PC-3 (cell line): ENCODE measurements around the gene ZNF91. TPM values are rescaled to one million over a fixed set of nuclear protein-coding genes. Genes with fewer than 3 reads are reported as not detected.

Experiments used
- ATAC-seq: fragments of 200-7000 bp; cut with Tn5 transposase; 2 replicates; pipeline ENCODE4 v1.9.1; 2020; ENCODE audit warnings: mild to moderate bottlenecking, moderate library complexity
- BruUV-seq: library from RNA; stranded (reverse); fragments of 400-500 nt; replicated peaks from 2 replicates; lab custom pipeline; 2021; lab: Mats Ljungman, UMichigan
- CTCF ChIA-PET: fragments of 300-600 bp; sonication (Branson Sonifier 250); formaldehyde crosslinking; loops from one replicate; lab custom pipeline; 2022; ENCODE audit warnings: antibody characterized with exemption; lab: Charles Lee
- POLR2A ChIA-PET: fragments of 300-600 bp; sonication (Branson Sonifier 250); formaldehyde crosslinking; loops from one replicate; lab custom pipeline; 2022; ENCODE audit warnings: antibody characterized with exemption; ENCODE audit not compliant: unreplicated experiment; lab: Charles Lee
- DNase-seq: peaks from one replicate; pipeline ENCODE4 v3.0.0-alpha.2; 2015
- H2AFZ ChIP-seq: fragments of 300-600 bp; sonication (generic); 2 replicates; pipeline ENCODE4 v1.6.0; 2016; ENCODE audit warnings: antibody characterized with exemption, low read length
- H3F3A ChIP-seq: fragments of 300-600 bp; sonication (generic); one replicate; pipeline ENCODE4 v1.6.0; 2017; ENCODE audit warnings: antibody characterized with exemption, low read length, control low read depth, mild to moderate bottlenecking; ENCODE audit not compliant: unreplicated experiment
- H3K27ac ChIP-seq: fragments of 300-600 bp; sonication (generic); 2 replicates; pipeline ENCODE4 v1.5.1; 2016; ENCODE audit warnings: mild to moderate bottlenecking, low read length
- H3K27me3 ChIP-seq: fragments of 300-600 bp; sonication (generic); 2 replicates; pipeline ENCODE4 v1.6.1; 2016; ENCODE audit warnings: low read length, mixed read lengths
- H3K36me3 ChIP-seq: fragments of 300-600 bp; sonication (generic); 2 replicates; pipeline ENCODE4 v1.6.1; 2016; ENCODE audit warnings: low read depth, mixed run types, low read length, mixed read lengths
- H3K4me1 ChIP-seq: fragments of 300-600 bp; sonication (generic); 2 replicates; pipeline ENCODE4 v1.5.1; 2016; ENCODE audit warnings: low read length; ENCODE audit not compliant: insufficient read depth
- H3K4me2 ChIP-seq: fragments of 300-600 bp; sonication (generic); 2 replicates; pipeline ENCODE4 v1.6.0; 2016; ENCODE audit warnings: low read length
- H3K4me3 ChIP-seq: fragments of 300-600 bp; sonication (generic); 2 replicates; pipeline ENCODE4 v1.5.1; 2016; ENCODE audit warnings: mild to moderate bottlenecking, low read length, mixed read lengths
- H3K79me2 ChIP-seq: fragments of 300-600 bp; sonication (generic); 2 replicates; pipeline ENCODE4 v1.6.1; 2017; ENCODE audit warnings: low read length, mixed read lengths
- H3K9ac ChIP-seq: fragments of 300-600 bp; sonication (generic); 2 replicates; pipeline ENCODE4 v1.6.0; 2016; ENCODE audit warnings: mild to moderate bottlenecking, low read length
- H3K9me2 ChIP-seq: fragments of 300-600 bp; sonication (generic); replicated peaks from 2 replicates; pipeline ENCODE4 v1.6.1; 2016; ENCODE audit warnings: mixed run types, low read length, mixed read lengths
- H3K9me3 ChIP-seq: fragments of 300-600 bp; sonication (generic); 2 replicates; pipeline ENCODE4 v1.6.1; 2016; ENCODE audit warnings: low read length, mixed read lengths
- H4K20me1 ChIP-seq: fragments of 300-600 bp; sonication (generic); 2 replicates; pipeline ENCODE4 v1.6.1; 2016; ENCODE audit warnings: low read length, mixed read lengths
- CTCF ChIP-seq: fragments of 300-600 bp; sonication (generic); conservative IDR thresholded peaks from 2 replicates; pipeline ENCODE4 v1.5.1; 2017; ENCODE audit warnings: antibody characterized with exemption, low read depth, mild to moderate bottlenecking, low read length
- EZH2 ChIP-seq: fragments of 300-600 bp; sonication (generic); IDR thresholded peaks from one replicate; pipeline ENCODE4 v1.6.1; 2017; ENCODE audit warnings: antibody characterized with exemption, mild to moderate bottlenecking, low read length; ENCODE audit not compliant: unreplicated experiment
- EZH2phosphoT487 ChIP-seq: fragments of 300-600 bp; sonication (generic); IDR thresholded peaks from 2 replicates; pipeline ENCODE4 v1.6.1; 2018; ENCODE audit warnings: mild to moderate bottlenecking, antibody characterized with exemption, low read length, borderline replicate concordance
- intact Hi-C: fragments of 100-400 bp; cut with micrococcal nuclease; formaldehyde crosslinking; loops from 2 replicates; pipeline ENCODE4 v1.9.0; 2023
- total RNA-seq: library from RNA; depleted of rRNA; stranded (reverse); fragments of >200 nt; gene quantifications from 2 replicates; pipeline ENCODE4 v1.2.3, GENCODE V29; 2014

ZNF91 gene
- total RNA-seq, 1 experiment from 2014 or later: 22.2 TPM

DNA sequence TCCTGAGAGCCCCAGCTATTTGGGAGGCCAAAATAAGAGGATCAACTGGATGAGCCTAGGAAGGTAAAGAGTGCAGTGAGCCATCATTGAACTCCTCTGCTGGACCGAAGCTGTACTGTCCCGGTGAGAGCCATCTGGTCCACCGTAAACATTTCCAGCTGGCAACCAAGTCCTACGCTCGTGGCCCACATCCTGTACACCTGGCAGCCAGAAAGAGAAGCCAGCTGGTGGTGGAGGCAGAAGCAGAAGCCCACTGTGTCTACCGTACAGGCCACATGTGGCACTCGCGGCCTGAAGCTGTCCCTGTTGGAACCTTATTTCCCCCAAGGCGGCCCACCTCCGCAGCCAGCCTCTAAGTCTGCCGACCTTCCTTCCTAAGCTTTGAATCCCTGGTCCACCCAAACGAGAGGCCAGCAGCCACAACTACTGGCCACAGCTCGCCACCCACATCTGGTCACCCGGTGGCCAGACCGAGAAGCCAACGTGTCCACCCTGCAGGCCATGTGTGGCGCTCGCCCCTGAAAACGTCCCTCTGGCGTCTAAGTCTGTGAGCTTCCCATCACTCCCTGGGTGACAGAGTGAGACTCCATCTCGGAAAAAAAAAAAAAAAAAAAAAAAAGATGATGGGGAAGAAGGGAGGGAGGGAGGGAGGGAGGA is 14.2 kb upstream of the ZNF91 start:
- Histone ChIP-seq H3K4me3 (no peak overlapping the region), H3K9me2 (no peaks in the 10 kb centered on the region), H3K9ac (no peak overlapping the region), H3K27me3 (no peaks in the 10 kb centered on the region), H2AFZ (no peak overlapping the region), H4K20me1 (no peaks in the 10 kb centered on the region), H3K4me1 (no peaks in the 10 kb centered on the region), H3K9me3 (no peaks in the 10 kb centered on the region), H3F3A (no peaks in the 10 kb centered on the region), H3K4me2 (no peak overlapping the region), H3K79me2 (no peaks in the 10 kb centered on the region), H3K27ac (no peak overlapping the region), H3K36me3 (no peaks in the 10 kb centered on the region)
- no peak for DNase-seq
- no TSS peak for BruUV-seq
- TF ChIP-seq EZH2phosphoT487: no peak
- no peak for TF ChIP-seq CTCF
- CTCF ChIA-PET: no interaction called here
- ATAC-seq: no peak
- intact Hi-C loops: no loop called here
- POLR2A ChIA-PET: no interaction called here

GRCh38 chr19:23407616-23408133 is 12.4 kb upstream of the ZNF91 start:
- no peak overlapping the region for H3K27ac ChIP-seq
- H3K36me3 ChIP-seq: no peaks in the 10 kb centered on the region
- no peaks in the 10 kb centered on the region for H4K20me1 ChIP-seq
- ATAC-seq: no peak
- H3K9ac ChIP-seq: no peak overlapping the region
- H2AFZ ChIP-seq: no peak overlapping the region
- POLR2A ChIA-PET: no interaction called here
- TF ChIP-seq EZH2 (no peak), EZH2phosphoT487 (no peak), CTCF (no peak)
- CTCF ChIA-PET: no interaction called here
- H3F3A ChIP-seq: no peaks in the 10 kb centered on the region
- no peak overlapping the region for H3K4me2 ChIP-seq
- no peaks in the 10 kb centered on the region for H3K27me3 ChIP-seq
- BruUV-seq: no TSS peak
- DNase-seq: no peak
- H3K79me2 ChIP-seq: no peaks in the 10 kb centered on the region
- no peaks in the 10 kb centered on the region for H3K4me1 ChIP-seq
- no peaks in the 10 kb centered on the region for H3K9me3 ChIP-seq
- no peaks in the 10 kb centered on the region for H3K9me2 ChIP-seq
- no peak overlapping the region for H3K4me3 ChIP-seq
- intact Hi-C loops: no loop called here

DNA sequence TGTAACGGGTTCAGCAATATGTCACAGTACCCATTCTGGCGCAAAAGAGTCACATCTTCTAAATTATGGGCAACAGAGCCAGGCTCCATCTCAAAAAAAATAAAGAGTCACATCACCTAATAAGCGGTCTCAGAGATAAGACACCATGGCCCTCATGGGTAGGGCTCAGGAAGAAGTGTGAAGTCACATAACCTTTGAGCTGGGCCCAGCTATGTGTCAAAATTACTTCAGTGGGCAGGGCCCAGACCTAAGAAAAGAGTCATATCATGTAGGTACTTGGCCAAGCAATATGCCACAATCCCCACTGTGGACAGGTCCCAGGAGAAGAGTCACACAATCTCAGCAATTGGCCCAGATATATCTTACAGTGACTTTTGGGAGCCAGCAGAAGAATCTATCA is 11.4 kb upstream of the ZNF91 start:
- CTCF ChIA-PET: no interaction called here
- POLR2A ChIA-PET: no interaction called here
- Histone ChIP-seq H3K27me3 (no peaks in the 10 kb centered on the region), H3K9me2 (no peaks in the 10 kb centered on the region), H3K4me2 (no peak overlapping the region), H3K4me3 (no peak overlapping the region), H3K79me2 (no peaks in the 10 kb centered on the region), H3F3A (no peaks in the 10 kb centered on the region), H3K9me3 (no peaks in the 10 kb centered on the region), H2AFZ (no peak overlapping the region), H4K20me1 (no peaks in the 10 kb centered on the region), H3K27ac (no peak overlapping the region), H3K9ac (no peak overlapping the region), H3K36me3 (no peaks in the 10 kb centered on the region), H3K4me1 (no peaks in the 10 kb centered on the region)
- intact Hi-C loops: no loop called here
- TF ChIP-seq CTCF (no peak), EZH2 (no peak), EZH2phosphoT487 (no peak)
- DNase-seq (no peak), ATAC-seq (no peak)
- BruUV-seq: no TSS peak
